Measurements from ENCODE around the gene CTDP1. TPM values are rescaled to one million over a fixed set of nuclear protein-coding genes. Genes with fewer than 3 reads are reported as not detected.
"Not testable (repeated sequence)": the region's sequence is repeated elsewhere in the genome, so short reads cannot be mapped to it uniquely, and the experiment has no call there.

The CTDP1 gene
- total RNA-seq, 1 experiment from 2014 or later: 16.1 TPM

DNA sequence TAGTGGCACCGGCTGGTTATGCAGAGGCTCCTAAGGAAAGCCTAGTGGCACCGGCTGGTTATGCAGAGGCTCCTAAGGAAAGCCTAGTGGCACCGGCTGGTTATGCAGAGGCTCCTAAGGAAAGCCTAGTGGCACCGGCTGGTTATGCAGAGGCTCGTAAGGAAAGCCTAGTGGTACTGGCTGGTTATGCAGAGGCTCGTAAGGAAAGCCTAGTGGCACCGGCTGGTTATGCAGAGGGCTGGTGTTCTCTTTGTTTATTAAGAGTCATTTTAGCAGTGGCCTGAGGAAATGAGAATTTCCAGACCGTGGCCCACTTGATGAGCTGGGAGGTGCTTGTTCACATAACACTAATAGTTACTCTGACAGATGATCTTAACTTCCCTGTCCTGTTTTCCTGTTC lies 73.3 kb downstream of the CTDP1 start:
- intact Hi-C loops (cut with micrococcal nuclease; ENCODE audit: unreplicated experiment); DNase-seq; POLR2A ChIA-PET; H3K9me3 Mint-ChIP-seq (ENCODE audit: unreplicated experiment); H3K4me1 ChIP-seq; H3K9me3 ChIP-seq; H3K27ac Mint-ChIP-seq (ENCODE audit: unreplicated experiment); H3K4me1 Mint-ChIP-seq (ENCODE audit: low read depth, unreplicated experiment); BruUV-seq (replicated peaks); H3K27me3 ChIP-seq (replicated peaks; ENCODE audit: control insufficient read depth, insufficient read depth, low read length); H3K36me3 Mint-ChIP-seq (ENCODE audit: insufficient read depth, unreplicated experiment); H3K4me3 Mint-ChIP-seq (ENCODE audit: unreplicated experiment); H3K4me3 ChIP-seq (ENCODE audit: low read depth, low read length); H3K27me3 Mint-ChIP-seq (ENCODE audit: insufficient read depth, unreplicated experiment); CTCF ChIA-PET; H3K36me3 ChIP-seq (ENCODE audit: control insufficient read depth, insufficient read depth, low read length): not testable (repeated sequence)

DNA sequence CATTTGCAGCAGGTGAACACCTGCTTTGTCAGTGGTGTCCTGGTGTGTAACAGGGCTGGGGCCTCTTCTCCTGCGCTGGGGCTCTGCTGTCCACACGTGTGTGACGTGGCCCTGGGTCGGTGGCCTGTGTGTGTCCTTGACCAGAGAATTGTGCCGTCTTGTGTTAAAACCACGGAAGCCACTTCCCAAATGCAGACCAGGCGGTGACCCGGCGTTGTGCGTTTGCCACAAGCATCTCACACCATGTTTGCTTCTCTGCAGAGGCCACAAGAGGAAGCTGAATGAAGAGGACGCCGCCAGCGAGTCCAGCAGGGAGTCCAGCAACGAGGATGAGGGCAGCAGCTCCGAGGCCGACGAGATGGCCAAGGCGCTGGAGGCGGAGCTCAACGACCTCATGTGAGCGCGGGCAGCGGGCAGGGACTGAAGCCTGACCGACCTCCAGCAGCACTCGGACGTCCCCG lies 73.8 kb downstream of the CTDP1 start:
- no peaks in the 10 kb centered on the region for H3K27me3 Mint-ChIP-seq (ENCODE audit: insufficient read depth, unreplicated experiment)
- TF ChIP-seq, protein P1, sequence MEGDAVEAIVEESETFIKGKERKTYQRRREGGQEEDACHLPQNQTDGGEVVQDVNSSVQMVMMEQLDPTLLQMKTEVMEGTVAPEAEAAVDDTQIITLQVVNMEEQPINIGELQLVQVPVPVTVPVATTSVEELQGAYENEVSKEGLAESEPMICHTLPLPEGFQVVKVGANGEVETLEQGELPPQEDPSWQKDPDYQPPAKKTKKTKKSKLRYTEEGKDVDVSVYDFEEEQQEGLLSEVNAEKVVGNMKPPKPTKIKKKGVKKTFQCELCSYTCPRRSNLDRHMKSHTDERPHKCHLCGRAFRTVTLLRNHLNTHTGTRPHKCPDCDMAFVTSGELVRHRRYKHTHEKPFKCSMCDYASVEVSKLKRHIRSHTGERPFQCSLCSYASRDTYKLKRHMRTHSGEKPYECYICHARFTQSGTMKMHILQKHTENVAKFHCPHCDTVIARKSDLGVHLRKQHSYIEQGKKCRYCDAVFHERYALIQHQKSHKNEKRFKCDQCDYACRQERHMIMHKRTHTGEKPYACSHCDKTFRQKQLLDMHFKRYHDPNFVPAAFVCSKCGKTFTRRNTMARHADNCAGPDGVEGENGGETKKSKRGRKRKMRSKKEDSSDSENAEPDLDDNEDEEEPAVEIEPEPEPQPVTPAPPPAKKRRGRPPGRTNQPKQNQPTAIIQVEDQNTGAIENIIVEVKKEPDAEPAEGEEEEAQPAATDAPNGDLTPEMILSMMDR (IDR thresholded peaks at IDR 0.05; ENCODE audit: insufficient read depth in 1 of 2, low read depth in 1 of 2, low read length in 1 of 2, severe bottlenecking in 1 of 2, unreplicated experiment in 1 of 2): no peak
- H3K4me1 Mint-ChIP-seq (ENCODE audit: low read depth, unreplicated experiment): no peaks in the 10 kb centered on the region
- no peak overlapping the region for H3K4me3 Mint-ChIP-seq (ENCODE audit: unreplicated experiment)
- H3K36me3 Mint-ChIP-seq (ENCODE audit: insufficient read depth, unreplicated experiment): peaks cover 4% of the 10 kb centered on the region
- no TSS peak for BruUV-seq (replicated peaks)
- CTCF ChIA-PET: no interaction called here
- POLR2A ChIA-PET: no interaction called here
- no peaks in the 10 kb centered on the region for H3K9me3 Mint-ChIP-seq (ENCODE audit: unreplicated experiment)
- H3K27me3 ChIP-seq (replicated peaks; ENCODE audit: control insufficient read depth, insufficient read depth, low read length): no peaks in the 10 kb centered on the region
- H3K4me1 ChIP-seq: no peaks in the 10 kb centered on the region
- H3K27ac Mint-ChIP-seq (ENCODE audit: unreplicated experiment): no peak overlapping the region
- H3K4me3 ChIP-seq (ENCODE audit: low read depth, low read length): no peak overlapping the region
- intact Hi-C loops (cut with micrococcal nuclease; ENCODE audit: unreplicated experiment): no loop called here
- no peaks in the 10 kb centered on the region for H3K9me3 ChIP-seq
- DNase-seq: no peak
- H3K36me3 ChIP-seq (ENCODE audit: control insufficient read depth, insufficient read depth, low read length): no peaks in the 10 kb centered on the region

DNA sequence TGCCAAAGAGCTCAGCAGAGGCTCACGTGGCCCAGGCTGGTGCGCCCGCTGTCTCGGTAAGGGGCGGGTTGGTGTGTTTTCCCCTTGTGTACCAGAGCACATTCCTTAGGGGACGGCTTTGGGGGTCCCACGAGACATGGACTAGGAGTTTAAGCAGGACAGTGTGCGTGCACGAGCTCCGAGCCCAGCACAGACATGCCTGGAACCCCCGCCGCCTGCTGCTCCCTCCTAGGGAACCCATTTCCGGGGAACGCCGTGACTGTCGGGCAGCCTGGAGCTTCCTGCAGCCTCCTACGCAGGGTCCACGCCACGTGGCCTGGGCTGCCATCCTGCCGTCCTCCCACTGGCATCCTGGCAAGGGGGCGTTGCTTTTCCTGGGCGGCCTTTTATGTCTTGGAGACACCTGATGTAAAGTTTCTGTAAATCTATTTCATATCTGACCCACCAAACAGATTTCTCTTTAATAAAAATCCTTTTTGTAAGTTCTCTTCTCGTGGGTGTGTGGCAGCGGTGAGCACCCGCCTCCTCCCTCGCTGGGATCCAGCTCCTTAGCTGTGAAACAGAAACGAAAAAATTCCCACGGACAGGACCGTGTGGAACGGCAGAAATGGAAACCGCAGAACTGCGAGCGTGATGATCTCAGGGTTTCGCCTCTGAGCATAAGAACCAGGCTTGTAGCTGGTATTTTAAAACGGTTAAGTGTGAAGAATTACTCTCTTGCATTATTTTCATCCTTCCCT lies 74.6 kb downstream of the CTDP1 start:
- TF ChIP-seq, protein P1 (IDR thresholded peaks at IDR 0.05; ENCODE audit: insufficient read depth in 1 of 2, low read depth in 1 of 2, low read length in 1 of 2, severe bottlenecking in 1 of 2, unreplicated experiment in 1 of 2): no peak
- Mint-ChIP-seq H3K4me1 (ENCODE audit: low read depth, unreplicated experiment) (no peaks in the 10 kb centered on the region), H3K27me3 (ENCODE audit: insufficient read depth, unreplicated experiment) (no peaks in the 10 kb centered on the region), H3K4me3 (ENCODE audit: unreplicated experiment) (no peak overlapping the region), H3K36me3 (ENCODE audit: insufficient read depth, unreplicated experiment) (peaks cover 4% of the 10 kb centered on the region), H3K27ac (ENCODE audit: unreplicated experiment) (no peak overlapping the region), H3K9me3 (ENCODE audit: unreplicated experiment) (no peaks in the 10 kb centered on the region)
- POLR2A ChIA-PET: no interaction called here
- no peaks in the 10 kb centered on the region for H3K27me3 ChIP-seq (replicated peaks; ENCODE audit: control insufficient read depth, insufficient read depth, low read length)
- intact Hi-C loops (cut with micrococcal nuclease; ENCODE audit: unreplicated experiment): no loop called here
- H3K36me3 ChIP-seq (ENCODE audit: control insufficient read depth, insufficient read depth, low read length): no peaks in the 10 kb centered on the region
- no peak overlapping the region for H3K4me3 ChIP-seq (ENCODE audit: low read depth, low read length)
- H3K9me3 ChIP-seq: no peaks in the 10 kb centered on the region
- no peak for DNase-seq
- H3K4me1 ChIP-seq: no peaks in the 10 kb centered on the region
- CTCF ChIA-PET: no interaction called here
- no TSS peak for BruUV-seq (replicated peaks)
